GM21390 (cell line): ENCODE results near the gene CDK5.
A peak's percentile ranks its signal among the peaks of the same experiment; 100 is the strongest.
"Not testable (repeated sequence)": the region's sequence is repeated elsewhere in the genome, so short reads cannot be mapped to it uniquely, and the experiment has no call there.

ENCODE experiments used
- ATAC-seq: cut with Tn5 transposase; IDR thresholded peaks from one replicate; pipeline ENCODE4 v1.9.1; 2021; ENCODE audit not compliant: unreplicated experiment

The CDK5 gene

GRCh38 chr7:151035902-151036301 lies 21.8 kb downstream of the CDK5 start:
- no peak for ATAC-seq

- no peak for ATAC-seq
Observed at GRCh38 chr7:151035026-151035717, 22.5 kb downstream of the CDK5 start.

- no peak for ATAC-seq
Observed at GRCh38 chr7:151034312-151035025, 23.2 kb downstream of the CDK5 start.

- ATAC-seq, result no peak
Observed at GRCh38 chr7:151033864-151034249, 23.8 kb downstream of the CDK5 start.

GRCh38 chr7:151032936-151033863 lies 24.5 kb downstream of the CDK5 start:
- ATAC-seq, result no peak

GRCh38 chr7:151031011-151031410 lies 26.7 kb downstream of the CDK5 start:
- ATAC-seq, result no peak

- no peak for ATAC-seq
Observed at GRCh38 chr7:151028948-151029501, 28.7 kb downstream of the CDK5 start.

GRCh38 chr7:151028131-151028947 lies 29.4 kb downstream of the CDK5 start, which contains the start of gene ABCB8:
TSS of gene ABCB8 (plus strand) at chr7:151028450. CDS start at chr7:151028516, 66 bp downstream.
- ATAC-seq, result peak; percentile 93

- not testable (repeated sequence) for ATAC-seq
Observed at GRCh38 chr7:151027728-151028130, 30.0 kb downstream of the CDK5 start.

GRCh38 chr7:151026771-151027727 lies 30.6 kb downstream of the CDK5 start:
- not testable (repeated sequence) for ATAC-seq

GRCh38 chr7:151025924-151026671 lies 31.6 kb downstream of the CDK5 start:
- no peak for ATAC-seq

GRCh38 chr7:151024435-151025056 lies 33.2 kb downstream of the CDK5 start, which contains the start of gene ATG9B:
TSS of gene ATG9B (minus strand) at chr7:151024494. CDS start at chr7:151024423, 71 bp downstream.
- ATAC-seq, result no peak

GRCh38 chr7:151023232-151023631 lies 34.5 kb downstream of the CDK5 start:
- no peak for ATAC-seq

GRCh38 chr7:151020231-151020630 lies 37.5 kb downstream of the CDK5 start:
- ATAC-seq, result no peak

GRCh38 chr7:151019130-151019447 lies 38.6 kb downstream of the CDK5 start:
- ATAC-seq, result no peak

- ATAC-seq, result no peak
Observed at GRCh38 chr7:151018421-151019129, 39.1 kb downstream of the CDK5 start.

- ATAC-seq, result peak; percentile 70
Observed at GRCh38 chr7:151017953-151018420, 39.7 kb downstream of the CDK5 start.
